NCI-H2196 treated with DMSO at 0.1 percent for 48 hours (cell line): Measurements from ENCODE around the gene TMPRSS2.

ENCODE experiments used
- DNase-seq: peaks from one replicate; lab custom pipeline; 2025; ENCODE audit not compliant: unreplicated experiment; lab: John Stamatoyannopoulos, UW

TMPRSS2 gene

DNA sequence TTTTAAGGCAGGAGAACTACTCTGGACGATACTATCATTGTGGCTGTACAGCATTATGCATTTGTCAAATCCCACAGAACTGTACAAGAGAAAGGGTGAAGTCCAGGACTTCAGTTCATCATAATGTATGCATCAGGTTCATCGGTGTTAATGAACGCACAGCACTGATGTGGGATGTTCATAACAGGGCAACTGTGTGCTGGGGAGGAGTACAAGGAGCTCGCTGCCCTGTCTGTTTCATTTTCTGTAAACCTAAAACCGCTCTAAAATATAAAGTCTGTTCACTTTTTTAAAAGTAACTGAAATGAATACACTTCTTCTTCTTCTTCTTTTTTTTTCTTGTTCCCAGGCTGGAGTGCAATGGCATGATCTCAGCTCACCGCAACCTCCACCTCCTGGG lies 25.0 kb downstream of the TMPRSS2 start:
- DNase-seq = no peak

DNA sequence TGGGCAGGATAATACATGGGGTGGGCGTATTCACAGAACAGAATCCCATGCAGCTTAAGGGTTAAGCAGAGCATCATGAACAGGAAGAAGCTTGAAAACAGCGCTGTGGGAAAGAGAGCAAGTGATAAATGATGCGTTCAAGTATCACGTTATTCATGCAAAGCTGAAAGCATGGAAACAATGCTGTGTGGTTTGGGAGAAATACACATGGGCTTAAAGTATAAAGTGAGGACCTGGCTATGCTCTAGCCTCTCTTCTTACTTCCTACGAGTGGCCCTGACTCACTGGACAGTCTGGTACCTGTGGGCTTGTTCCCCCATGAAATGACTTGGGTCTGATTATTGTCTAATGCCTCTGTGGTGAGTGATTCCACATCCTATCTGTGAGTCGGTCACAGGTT lies 25.7 kb downstream of the TMPRSS2 start:
- DNase-seq = no peak

DNA sequence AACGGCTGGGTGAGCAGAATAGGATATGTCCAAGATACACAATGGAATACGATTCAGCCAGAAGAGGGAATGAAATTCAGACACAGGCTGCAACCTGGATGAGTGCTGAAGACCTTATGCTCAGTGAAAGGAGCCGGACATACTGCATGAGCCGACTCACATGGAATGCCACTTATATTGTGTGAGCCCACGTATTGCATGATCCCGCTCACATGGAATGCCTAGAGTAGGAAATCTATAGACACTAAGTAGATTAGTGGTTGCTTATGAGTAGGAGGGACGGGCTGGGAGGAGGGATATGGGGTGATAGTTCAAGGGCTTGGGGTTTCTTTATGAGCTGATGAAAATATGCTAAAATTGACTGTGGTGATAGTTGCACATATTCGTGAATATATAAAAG lies 26.8 kb downstream of the TMPRSS2 start:
- no peak for DNase-seq

DNA sequence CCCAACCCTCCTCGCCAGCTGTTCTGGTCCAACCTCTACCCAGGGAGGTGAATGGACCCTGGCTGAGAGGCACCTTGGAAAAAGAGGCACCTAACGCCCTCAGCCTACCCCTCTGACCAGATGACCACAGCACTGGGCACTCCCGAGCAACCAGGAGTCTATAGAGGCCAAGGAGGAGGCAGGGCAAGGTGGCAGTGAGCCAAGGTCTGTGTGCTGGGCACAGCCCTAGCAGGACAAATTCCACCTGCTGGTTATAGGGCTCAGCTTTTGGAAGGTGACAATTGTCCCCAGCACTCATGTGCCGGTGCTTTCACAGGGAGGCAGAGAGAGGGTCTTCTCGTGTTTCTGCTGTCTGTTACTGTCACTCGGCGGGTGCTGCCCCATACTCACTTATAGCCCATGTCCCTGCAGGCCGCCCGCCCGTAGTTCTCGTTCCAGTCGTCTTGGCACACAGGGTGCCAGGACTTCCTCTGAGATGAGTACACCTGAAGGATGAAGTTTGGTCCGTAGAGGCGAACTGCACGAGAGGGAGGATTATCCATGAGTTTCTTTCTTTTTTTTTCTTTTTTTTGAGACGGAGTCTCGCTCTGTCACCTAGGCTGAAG lies 27.8 kb downstream of the TMPRSS2 start:
- no peak for DNase-seq

DNA sequence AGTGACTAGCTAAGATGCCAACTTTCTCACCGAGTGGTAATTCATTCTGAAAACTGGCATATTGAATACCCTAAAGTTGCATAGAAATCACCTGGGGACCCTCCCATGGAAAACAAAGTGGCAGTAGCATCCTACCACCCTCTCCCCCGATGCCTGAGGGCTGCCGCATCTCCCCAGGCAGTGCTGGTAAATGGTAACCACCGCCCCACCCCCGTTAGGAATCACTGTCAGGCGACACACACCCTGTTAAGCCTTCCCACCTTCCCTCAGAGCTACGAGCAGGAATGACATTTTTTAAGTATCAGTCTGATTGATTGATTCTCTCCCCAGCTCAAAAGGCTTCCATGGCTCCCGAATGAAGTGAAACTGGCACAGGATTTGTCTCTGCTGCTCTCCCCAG lies 28.3 kb downstream of the TMPRSS2 start:
- no peak for DNase-seq

DNA sequence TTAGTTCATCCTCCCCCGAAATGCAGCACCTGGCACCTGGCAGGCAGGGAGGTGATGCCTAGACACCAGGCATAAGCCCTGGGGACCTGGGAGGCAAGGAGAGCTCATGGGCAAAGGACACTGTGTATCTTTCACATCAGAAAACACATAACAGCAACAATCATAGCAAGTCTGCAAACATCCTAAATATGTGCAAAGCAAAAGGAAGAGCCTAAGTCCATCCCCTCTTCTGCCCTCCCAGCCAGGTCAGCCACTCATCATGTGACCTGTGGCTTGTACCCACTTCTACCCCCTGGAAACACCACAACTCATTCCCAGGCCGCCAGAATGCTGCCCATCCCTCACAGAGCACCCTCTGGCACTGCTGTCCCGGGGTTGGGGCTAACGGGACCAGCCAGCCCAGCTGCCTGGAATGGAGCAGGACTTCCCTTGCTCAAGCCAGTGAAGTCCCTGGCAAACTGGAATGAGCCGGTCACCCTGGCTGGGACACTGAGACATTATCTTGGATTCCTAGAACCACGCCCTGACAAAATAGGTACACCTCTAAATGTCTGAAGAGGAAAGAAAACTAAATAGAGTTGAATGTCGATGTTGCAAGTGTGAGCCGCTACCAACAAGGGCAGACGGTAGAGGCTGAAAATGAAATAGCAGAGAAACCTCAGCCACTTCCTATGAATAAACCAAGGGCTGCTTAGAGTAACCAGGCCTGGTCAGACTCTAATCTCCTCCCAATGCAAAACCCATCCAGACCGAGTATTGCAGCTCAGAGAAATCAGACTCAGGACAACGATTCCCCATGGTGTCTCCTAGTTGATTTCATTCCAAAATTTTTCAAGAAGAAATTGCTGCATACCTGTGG lies 29.4 kb downstream of the TMPRSS2 start:
- DNase-seq = no peak

DNA sequence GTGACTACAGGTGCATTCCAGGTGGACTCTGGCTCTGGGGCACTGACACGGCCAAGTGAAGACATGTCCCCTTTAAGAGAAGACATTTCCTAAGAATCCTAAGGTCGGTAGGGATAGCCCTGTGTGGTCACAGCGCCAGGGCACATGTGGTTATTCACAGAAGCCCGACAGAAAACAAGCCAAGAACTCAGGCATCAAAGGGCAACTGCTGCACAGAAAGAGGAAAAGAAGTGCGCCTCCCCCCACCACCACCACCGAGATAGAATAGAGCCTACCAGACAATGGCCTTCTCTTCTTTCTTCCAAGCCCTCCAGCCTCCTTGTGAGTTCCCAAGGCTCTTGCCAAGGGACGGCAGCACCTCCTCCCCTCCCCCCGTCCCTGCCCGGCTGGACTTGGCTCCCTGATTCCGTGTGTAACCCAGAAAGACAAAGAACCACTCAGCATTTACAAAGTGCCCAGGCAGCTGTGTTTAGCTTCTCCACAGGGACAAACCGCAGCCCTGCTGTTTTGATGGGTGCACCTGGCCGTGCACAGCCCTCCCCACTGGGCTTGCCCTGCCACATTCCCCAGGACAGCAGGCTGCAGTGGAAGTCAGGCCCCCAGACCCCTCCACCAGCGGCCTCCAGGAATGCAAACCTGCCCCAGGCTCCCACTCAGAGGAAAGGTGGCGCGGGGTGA lies 30.2 kb downstream of the TMPRSS2 start:
- DNase-seq = peak; percentile 53

DNA sequence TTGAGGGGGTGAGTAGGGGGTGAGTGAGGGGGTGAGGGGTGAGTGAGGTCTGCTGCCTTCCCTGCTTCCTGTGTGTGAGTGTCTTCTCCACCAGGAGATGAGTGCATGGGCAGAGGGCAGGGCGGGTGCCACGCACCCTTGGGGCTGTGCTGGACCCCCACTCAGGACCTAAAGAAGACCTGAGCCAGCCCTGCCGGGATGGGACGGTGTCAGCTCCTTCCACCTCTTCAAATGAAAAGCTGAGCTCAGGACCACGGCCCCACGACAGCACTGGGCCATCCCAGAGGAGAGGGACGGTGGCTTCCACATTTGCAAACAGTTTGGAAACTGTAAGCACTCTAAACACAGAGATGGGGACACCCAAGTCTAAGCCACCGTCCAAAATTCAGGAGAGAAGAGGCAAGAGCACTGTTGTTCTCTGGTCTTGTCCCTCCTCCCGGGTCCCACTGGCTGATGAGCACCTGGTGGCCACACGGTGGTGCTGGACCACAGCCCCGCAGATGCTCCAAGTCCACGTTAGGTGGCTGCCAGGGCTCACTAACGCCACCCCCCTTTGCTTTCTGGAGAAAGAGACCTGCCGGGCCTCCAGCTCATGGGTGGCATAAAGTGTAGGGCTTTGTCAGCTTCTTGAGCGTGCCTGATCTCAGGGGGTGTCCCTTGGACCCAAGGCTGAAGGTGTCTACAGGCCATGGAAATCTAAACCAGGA lies 32.1 kb downstream of the TMPRSS2 start:
- DNase-seq = no peak

DNA sequence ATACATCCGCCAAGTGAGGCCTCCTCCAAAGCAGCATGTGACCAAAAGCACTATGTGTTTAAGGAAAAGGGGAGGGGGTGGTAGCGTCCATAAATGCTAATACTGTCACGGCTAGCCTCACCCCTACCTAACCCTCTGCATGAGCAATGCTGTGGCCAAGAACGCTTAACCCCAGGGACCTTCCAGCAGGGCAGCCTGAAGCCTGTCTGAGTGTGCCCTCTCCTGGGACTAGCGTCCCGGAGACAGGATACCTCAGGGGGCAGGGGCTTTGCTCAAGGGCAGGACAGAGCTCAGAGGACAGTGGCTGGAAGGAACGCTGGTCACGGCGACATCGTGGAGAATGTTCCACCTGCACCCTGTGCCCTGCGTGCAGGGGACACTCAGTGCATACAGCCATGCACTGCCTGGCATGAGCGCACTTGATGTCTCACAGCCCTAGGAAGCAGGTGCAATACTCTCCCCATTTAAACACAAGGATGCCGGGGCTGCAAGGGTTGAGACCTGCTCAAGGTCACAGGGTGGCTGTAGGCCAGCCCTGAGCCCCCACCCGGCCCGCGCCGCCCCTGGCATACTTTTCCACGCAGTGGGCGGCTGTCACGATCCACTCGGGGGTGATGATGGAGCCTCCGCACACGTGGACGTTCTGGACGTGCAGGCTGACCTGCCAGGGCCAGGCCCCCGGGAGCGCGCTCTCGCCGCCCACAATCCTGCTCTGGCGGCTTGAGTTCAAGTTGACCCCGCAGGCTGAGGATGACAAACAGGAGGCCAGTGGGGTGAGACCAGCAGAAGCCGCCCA lies 35.0 kb downstream of the TMPRSS2 start:
- no peak for DNase-seq

DNA sequence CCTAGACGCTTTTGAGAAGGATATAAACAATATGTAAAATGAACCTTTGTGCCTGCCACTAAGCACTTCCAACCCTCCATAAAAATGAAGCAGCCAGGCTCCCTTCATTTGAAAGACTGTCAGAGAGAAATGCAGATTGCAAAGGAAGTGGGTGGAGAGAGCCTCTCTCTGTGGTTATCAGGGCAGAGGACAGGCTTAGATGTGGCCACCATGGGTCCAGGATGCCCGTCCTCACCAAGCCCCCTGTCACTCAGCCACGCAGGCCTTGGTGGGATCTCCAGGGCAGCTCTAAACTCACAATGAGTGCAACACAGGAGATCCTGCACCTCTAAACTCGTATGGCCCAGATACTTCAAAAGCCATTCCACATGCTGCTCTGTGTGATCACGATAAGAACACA lies 37.9 kb downstream of the TMPRSS2 start:
- no peak for DNase-seq

DNA sequence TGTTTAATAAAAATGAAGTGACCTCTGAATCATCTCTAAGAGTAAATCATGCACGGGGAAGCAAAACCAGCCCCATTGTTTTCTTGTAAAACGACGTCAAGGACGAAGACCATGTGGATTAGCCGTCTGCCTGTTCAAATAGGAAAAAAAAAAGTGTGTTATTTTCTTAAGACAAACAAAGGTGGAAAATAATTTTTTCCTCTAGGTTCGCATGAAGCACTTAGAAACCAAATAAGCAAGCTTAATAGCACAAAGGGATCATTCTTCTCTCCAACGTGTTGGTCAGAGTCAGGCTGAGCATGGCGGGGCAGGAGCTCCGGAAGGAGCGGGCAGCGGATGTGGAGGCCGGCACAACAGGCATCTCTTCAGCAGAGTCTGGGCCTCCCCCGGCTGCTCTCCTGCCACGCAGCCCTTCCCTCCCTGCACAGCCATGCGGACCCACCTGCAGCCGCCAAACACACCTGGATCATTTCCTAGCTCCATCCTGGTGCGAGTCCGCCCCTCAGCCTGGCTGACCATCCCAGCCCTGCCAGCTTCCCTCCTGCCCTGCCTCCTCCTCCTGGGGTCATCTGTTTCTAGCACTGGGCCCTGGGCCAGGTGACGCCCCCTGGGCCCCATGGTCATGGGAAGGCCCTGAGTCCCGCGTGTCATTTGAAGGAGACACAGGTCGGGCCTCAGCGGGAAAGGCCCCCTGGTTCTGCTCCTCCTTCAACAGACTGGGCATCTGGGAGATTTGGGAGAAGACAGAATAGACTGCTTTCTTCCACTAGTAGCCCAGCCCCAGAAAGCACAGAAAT lies 41.7 kb downstream of the TMPRSS2 start:
- DNase-seq = no peak

DNA sequence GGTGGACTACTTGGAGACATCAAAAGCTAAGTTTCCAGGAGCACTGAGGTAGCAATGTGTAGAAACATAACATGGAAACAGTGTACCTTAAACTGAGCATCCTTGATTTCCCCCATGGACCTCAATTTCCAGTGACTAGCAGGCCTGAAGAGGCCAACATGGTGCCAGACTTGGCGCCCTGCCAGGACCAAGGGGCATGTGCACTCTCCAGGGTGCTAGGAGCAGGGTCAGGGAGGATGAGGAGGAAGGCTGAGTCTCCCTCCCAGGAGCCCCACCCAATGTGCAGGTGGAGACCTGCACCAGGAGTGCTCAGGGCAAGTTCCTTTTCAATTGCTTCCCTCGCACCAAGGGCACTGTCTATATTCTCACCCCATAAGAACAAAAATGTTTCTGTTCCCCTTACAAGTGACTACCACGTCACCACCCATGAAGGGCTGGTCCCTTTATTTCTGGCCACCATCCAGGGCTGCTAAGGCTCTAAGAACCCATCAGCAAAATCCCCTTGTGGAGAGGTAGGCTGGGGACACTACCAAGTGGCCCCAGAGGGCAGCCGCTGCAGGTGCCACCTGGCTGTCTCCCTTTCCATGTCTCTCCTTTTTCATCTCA lies 42.7 kb downstream of the TMPRSS2 start:
- DNase-seq = no peak

DNA sequence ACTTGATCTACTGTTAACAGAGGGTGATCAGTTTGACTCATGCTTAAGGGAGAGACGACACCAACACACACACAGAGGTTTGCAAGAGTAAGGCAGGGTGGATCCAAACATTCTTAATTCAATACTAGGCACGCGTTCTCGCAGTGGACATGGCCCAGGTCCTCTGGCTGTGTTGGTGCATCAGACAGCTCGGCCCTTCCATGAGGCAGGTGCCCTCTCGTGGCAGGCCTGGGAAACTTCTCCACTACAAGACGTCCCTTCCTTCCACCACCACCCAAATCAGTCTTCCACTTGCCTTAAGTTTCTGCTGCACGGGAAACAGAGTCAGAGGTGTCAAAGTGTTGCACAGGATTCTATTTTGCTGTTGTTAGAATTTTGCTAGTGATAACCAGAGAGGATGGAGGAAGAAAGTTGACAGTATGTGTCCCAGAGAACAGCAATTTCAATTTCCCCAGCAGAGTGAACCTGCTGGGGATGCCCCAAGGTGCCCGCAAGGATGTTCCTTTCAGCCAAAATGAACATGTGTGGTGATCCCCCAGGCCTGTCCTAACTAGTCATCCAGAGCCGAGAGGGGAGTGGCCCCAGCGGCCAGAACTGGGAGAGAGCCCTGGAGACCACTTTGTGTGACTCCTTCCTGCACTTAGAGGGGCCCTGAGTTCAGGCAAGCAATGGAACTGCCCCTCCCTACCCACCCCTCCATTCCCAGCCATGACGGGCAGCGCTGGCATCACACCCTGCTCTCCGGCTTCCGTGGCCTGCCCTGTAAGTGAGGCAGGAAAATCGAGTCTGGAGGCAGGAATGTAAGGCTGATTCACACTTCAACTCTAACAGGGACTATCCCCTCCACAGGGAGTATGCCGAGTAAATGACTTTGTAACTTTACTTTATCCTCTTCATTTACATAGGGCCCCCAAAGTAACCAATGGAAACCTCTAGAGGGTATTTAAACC lies 47.1 kb downstream of the TMPRSS2 start:
- no peak for DNase-seq

DNA sequence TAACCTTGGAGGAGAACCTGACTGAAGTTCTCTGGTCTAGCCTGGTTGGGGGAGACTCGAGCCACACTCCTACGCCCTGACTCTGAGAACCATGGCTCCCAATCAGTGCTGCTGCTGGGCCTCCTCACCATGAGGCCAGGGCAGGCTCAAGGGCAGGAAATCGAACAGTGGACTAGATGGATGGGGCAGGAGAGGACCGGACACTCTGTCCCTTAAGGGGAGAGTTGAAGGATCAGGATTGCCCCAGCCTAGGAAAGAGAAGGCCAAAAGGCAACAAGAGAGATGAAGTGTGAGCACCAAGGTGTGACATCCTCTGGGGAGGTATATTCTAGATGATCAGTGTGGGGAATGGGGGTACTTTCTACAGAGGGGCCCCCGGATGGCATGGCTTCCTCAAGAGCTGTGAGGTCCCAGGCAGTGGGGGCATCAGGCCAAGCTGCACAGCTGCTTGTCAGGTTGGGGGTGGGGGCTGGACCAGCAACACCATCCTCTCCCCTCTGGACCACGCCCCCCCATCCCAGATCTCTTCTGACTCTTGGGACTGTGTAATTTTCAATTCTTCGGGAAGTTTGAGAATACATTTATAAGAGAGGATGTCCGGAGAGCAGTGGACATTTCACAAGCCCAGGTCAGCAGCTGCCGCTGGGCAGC lies 47.9 kb downstream of the TMPRSS2 start:
- no peak for DNase-seq

DNA sequence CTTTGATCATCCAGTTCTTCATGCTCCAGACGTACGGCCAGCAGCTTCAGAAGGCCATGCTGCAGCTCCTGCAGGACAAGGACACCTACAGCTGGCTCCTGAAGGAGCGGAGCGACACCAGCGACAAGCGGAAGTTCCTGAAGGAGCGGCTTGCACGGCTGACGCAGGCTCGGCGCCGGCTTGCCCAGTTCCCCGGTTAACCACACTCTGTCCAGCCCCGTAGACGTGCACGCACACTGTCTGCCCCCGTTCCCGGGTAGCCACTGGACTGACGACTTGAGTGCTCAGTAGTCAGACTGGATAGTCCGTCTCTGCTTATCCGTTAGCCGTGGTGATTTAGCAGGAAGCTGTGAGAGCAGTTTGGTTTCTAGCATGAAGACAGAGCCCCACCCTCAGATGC lies 49.4 kb downstream of the TMPRSS2 start:
- DNase-seq = no peak

DNA sequence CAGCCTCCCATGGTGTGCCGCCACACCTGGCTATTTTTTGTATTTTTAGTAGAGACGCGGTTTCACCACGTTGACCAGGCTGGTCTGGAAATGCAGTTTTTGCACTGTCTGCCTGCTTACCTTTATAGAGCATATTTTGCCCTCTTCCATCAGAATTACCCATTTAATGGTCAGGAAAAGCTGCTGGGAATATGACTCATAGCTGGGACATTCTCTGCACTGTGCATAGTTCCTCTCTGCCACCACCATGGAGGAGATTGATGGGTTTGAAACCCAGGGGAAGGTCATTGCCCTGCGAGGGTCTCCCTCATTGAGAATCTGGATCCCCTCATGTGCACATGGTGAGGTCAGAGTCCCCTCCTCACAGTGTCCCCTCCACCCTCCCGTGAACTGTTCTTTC lies 49.8 kb downstream of the TMPRSS2 start:
- DNase-seq = no peak

DNA sequence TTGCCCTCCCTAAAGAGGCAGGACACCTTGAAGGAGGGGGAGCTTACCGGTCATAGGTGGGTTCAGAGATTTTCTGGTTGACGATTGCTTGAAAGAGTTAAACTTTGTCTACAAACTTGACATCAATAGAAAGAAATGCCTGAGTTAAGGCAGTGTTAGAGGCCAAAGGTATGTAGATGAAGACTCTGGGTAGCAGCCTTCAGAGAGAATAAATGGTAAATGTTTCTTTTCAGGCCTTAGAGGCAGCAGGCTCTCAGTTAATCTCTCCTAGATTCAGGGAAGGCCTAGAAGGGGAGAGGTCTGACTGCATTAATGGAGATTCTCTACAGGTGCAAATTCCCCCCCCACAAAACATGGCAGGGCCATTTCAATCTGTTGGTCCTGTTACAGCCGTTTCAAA lies 54.2 kb downstream of the TMPRSS2 start:
- no peak for DNase-seq

DNA sequence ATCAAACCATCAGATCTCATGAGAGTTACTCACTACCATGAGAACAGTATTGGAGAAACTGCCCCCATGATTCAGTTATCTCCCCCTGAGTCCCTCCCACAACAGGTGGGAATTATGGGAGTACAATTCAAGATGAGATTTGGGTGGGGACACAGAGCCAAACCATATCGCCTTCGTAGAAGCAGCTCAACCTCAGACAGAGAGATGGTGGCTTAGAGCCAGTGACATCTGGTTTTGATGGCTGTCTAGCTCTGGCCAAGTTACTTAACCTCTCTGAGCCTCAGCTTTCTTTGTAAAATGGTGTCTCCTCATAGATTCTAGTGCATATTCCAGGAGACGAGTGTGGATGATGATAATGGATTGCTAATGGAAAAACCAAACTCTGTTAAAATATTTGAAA lies 54.8 kb downstream of the TMPRSS2 start:
- no peak for DNase-seq
